GM12875 (cell line): ENCODE results near the gene IGF2.

Experiments used
- H3K4me3 ChIP-seq: one replicate; pipeline ENCODE4 v1.5.1; 2011; ENCODE audit warnings: low read depth, low read length, control low read depth
- CTCF ChIP-seq: IDR thresholded peaks from 2 replicates; pipeline ENCODE4 v1.5.1; 2011; ENCODE audit warnings: low read depth, mild to moderate bottlenecking, control low read depth, inconsistent platforms, low read length, moderate library complexity, borderline replicate concordance; ENCODE audit not compliant: insufficient read depth

The IGF2 gene

GRCh38 chr11:2165571-2165970, 26.4 kb upstream of the IGF2 start:
- no peak overlapping the region for H3K4me3 ChIP-seq
- no peak for TF ChIP-seq CTCF

DNA sequence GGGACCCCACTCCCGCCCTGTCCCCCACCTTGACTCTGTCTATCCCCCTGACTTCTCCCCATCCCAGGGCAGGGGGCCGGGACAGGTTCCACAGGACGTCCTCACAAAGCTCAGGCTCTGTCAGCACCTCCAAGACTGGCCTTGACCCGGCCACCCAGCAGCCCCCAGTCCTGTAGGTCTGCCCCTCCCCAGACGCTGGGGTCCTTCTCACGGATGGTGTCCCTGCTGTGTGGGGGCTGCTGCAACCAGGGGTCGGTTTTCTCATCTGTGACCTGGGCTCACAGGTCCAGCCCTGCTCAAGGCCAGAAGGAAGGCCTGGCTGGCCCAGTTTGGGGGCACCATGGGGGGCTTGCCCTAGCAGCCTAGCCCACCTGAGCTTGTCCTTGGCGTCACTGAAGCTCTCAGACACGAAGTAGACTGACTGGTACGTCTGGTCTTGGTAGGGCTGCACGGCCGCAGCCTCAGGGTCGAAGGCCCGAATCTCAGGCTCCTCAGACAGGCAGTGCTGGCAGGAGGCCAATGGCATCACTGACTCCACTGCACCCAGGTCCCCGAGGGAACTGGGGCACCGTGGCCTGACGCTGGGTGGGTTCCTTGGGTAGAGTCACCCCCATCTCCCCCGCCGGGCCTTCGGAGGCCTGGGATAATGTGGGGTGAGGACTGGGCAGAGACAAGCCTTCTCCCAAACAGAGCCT, 25.8 kb upstream of the IGF2 start:
- TF ChIP-seq CTCF = no peak
- H3K4me3 ChIP-seq = no peak overlapping the region

DNA sequence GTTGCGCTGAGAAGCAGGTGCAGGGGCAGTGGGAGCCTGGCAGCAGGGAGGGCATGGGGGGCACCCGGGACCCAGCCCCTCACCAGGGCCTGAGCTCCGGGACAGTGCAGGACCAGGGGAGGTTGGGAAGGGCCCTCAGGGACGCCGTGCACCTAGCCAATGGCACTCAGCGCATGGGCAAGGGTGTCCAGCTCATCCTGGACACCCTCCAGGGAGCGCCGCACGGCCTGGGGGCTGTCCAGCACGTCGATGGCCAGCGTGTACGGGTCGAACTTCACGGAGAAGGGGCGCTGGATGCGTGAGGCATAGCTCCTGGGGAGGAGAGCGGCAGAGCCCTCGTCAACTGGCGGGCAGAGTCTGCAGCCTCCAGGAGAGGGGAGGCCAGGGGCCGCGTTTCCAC, 24.9 kb upstream of the IGF2 start:
- TF ChIP-seq CTCF = no peak
- H3K4me3 ChIP-seq = no peak overlapping the region

DNA sequence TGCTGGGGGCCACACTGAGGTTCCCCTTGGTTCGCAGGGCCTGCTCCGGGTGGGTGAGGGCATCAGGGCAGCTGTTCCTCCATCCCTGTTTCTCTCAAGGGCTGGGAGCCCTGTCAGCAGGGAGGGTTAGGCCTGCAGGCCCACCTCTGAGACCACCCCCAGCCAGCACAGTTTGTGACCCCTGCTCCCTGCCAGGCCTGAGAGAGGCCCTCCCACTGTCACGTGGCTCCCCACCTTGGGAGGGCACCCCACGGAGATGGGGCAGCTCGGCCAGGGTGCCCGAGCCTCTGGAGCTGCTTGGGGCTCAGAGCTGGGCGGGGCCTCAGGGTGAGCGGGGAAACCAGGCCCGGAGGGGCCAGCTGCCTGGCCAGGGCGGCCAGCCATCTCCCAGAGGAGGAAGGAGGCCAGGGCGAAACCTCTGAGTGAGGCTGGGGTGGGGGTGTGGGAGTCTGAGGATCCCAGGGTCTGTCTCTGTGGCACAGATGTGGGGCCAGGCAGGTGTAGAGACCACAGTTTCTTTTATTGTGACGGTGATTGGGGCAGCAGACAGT, 24.3 kb upstream of the IGF2 start:
- no peak overlapping the region for H3K4me3 ChIP-seq
- TF ChIP-seq CTCF = no peak

DNA sequence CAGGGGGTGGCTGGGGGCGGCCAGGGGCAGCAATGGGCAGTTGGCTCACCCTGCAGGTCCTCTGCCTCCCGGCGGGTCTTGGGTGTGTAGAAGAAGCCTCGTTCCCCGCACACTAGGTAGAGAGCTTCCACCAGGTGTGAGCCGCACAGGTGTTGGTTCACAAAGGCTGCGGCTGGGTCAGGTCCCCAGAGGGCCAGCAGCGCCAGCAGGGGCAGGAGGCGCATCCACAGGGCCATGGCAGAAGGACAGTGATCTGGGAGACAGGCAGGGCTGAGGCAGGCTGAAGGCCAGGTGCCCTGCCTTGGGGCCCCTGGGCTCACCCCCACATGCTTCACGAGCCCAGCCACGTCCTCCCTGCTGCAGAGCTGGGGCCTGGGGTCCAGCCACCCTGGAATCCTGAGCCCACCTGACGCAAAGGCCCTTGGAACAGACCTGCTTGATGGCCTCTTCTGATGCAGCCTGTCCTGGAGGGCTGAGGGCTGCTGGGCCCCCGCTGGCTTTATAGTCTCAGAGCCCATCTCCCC, 21.6 kb upstream of the IGF2 start, which contains the start of gene INS:
Gene INS (minus strand): TSS at position 474 of the 524 bp plus-strand sequence. CDS start 238 bp downstream, at position 236.
- no peak for TF ChIP-seq CTCF

DNA sequence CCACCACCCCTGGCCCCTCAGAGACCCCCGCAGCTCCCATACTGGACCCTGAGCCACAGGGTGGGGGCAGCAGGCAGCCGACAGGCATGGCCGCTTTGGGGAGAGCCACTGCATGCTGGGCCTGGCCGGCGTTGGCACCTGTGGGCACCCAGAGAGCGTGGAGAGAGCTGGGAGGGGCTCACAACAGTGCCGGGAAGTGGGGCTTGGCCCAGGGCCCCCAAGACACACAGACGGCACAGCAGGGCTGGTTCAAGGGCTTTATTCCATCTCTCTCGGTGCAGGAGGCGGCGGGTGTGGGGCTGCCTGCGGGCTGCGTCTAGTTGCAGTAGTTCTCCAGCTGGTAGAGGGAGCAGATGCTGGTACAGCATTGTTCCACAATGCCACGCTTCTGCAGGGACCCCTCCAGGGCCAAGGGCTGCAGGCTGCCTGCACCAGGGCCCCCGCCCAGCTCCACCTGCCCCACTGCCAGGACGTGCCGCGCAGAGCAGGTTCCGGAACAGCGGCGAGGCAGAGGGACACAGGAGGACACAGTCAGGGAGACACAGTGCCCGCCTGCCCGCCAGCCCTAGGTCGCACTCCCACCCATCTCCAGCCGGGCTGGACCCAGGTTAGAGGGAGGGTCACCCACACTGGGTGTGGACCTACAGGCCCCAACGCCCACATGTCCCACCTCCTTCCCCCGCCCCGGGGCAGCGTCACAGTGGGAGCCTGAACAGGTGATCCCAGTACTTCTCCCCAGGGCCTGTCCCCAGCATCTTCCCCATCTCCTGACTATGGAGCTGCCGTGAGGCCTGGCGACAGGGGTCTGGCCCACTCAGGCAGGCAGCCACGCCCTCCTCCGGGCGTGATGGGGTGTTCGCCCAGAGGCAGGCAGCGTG, 20.6 kb upstream of the IGF2 start:
- TF ChIP-seq CTCF = no peak
- no peak overlapping the region for H3K4me3 ChIP-seq

More for the DNA sequence above, 21.6 kb upstream of the IGF2 start, which contains the start of gene INS:
- no peak within 1 kb of the TSS for H3K4me3 ChIP-seq
